Right ventricle myocardium superior (tissue), 1 donor: ENCODE results near the gene ACTRT2. TPM values are rescaled to one million over a fixed set of nuclear protein-coding genes. Genes with fewer than 3 reads are reported as not detected.

Experiments used
- ATAC-seq: fragments of 200-7000 bp; cut with Tn5 transposase; one replicate; pipeline ENCODE4 v1.9.1; 2020; ENCODE audit warnings: mild to moderate bottlenecking; ENCODE audit not compliant: poor library complexity
- DNase-seq: peaks from one replicate; pipeline ENCODE4 v3.0.0-alpha.2; 2020
- intact Hi-C: fragments of 100-400 bp; cut with DNase I; formaldehyde crosslinking; loops from one replicate; pipeline ENCODE4 v1.11.2; 2022
- total RNA-seq: library from RNA; stranded (reverse); fragmentation: NEBNext Ultra II Directional; extraction: Animal tissue kit (Norgen Biotek cat#: 25700); gene quantifications from one replicate; pipeline ENCODE4 v1.2.1, GENCODE V29; 2021
- donor health status: DM: no; HTN: yes; CAD: no; lungs with severe emphysema.

ACTRT2 gene
- total RNA-seq, 1 donor from 2014 or later, result not detected

GRCh38 chr1:3060601-3061551 is 39.6 kb downstream of the ACTRT2 start:
- ATAC-seq (no peak), DNase-seq (peak; percentile 24)
- intact Hi-C loops, result loop anchor here (10.0 kb wide), 1 partner anchor 224 kb away; no protein-coding TSS in a partner anchor

- DNase-seq (peak; percentile 22), ATAC-seq (no peak)
- intact Hi-C loops, result loop anchor here (10.0 kb wide), 1 partner anchor 223 kb away; no protein-coding TSS in a partner anchor
Observed at GRCh38 chr1:3061566-3061965, 40.3 kb downstream of the ACTRT2 start.

- no peak for DNase-seq
- intact Hi-C loops, result loop anchor here (10.0 kb wide), 1 partner anchor 223 kb away; no protein-coding TSS in a partner anchor
- ATAC-seq, result no peak
Observed at GRCh38 chr1:3061981-3062615, 40.8 kb downstream of the ACTRT2 start.

GRCh38 chr1:3062616-3063378 is 41.5 kb downstream of the ACTRT2 start:
- intact Hi-C loops, result loop anchor here (10.0 kb wide), 1 partner anchor 222 kb away; no protein-coding TSS in a partner anchor
- ATAC-seq, result no peak
- peak; percentile 33 for DNase-seq

GRCh38 chr1:3063379-3064295 is 42.4 kb downstream of the ACTRT2 start:
- ATAC-seq (no peak), DNase-seq (peak; percentile 38)
- intact Hi-C loops, result loop anchor here (10.0 kb wide), 1 partner anchor 221 kb away; no protein-coding TSS in a partner anchor

GRCh38 chr1:3064296-3064850 is 43.1 kb downstream of the ACTRT2 start:
- DNase-seq, result no peak
- no peak for ATAC-seq
- intact Hi-C loops, result loop anchor here (10.0 kb wide), 1 partner anchor 220 kb away; no protein-coding TSS in a partner anchor

- DNase-seq (no peak), ATAC-seq (no peak)
- intact Hi-C loops, result loop anchor here (10.0 kb wide), 1 partner anchor 220 kb away; no protein-coding TSS in a partner anchor
Observed at GRCh38 chr1:3064901-3065300, 43.6 kb downstream of the ACTRT2 start.

- ATAC-seq, result no peak
- intact Hi-C loops, result loop anchor here (10.0 kb wide), 1 partner anchor 219 kb away; no protein-coding TSS in a partner anchor
- DNase-seq, result peak; percentile 25
Observed at GRCh38 chr1:3065396-3065795, 44.1 kb downstream of the ACTRT2 start.

- intact Hi-C loops, result loop anchor here (2.0 to 10.0 kb wide), 2 partner anchors 219 to 345 kb away; no protein-coding TSS in a partner anchor
Observed at GRCh38 chr1:3065797-3066196, 44.5 kb downstream of the ACTRT2 start.

GRCh38 chr1:3066250-3066711 is 45.0 kb downstream of the ACTRT2 start:
- intact Hi-C loops, result loop anchor here (2.0 to 10.0 kb wide), 2 partner anchors 219 to 345 kb away; no protein-coding TSS in a partner anchor
- peak; percentile 79 for DNase-seq
- ATAC-seq, result peak; percentile 71

More at GRCh38 chr1:3065797-3066196, 44.5 kb downstream of the ACTRT2 start:
- peak; percentile 39 for DNase-seq
- no peak for ATAC-seq

GRCh38 chr1:3066826-3067225 is 45.6 kb downstream of the ACTRT2 start:
- peak; percentile 2 for ATAC-seq
- intact Hi-C loops, result loop anchor here (2.0 to 10.0 kb wide), 2 partner anchors 218 to 344 kb away; no protein-coding TSS in a partner anchor

GRCh38 chr1:3067301-3067670 is 46.0 kb downstream of the ACTRT2 start:
- intact Hi-C loops, result loop anchor here (2.0 to 10.0 kb wide), 2 partner anchors 218 to 344 kb away; no protein-coding TSS in a partner anchor
- DNase-seq (peak; percentile 43), ATAC-seq (no peak)

More at GRCh38 chr1:3066826-3067225, 45.6 kb downstream of the ACTRT2 start:
- DNase-seq, result peak; percentile 35

GRCh38 chr1:3067671-3068563 is 46.6 kb downstream of the ACTRT2 start:
- ATAC-seq, result peak; percentile 0
- intact Hi-C loops, result loop anchor here (2.0 to 10.0 kb wide), 2 partner anchors 217 to 343 kb away; no protein-coding TSS in a partner anchor
- DNase-seq, result peak; percentile 39

GRCh38 chr1:3068564-3069431 is 47.5 kb downstream of the ACTRT2 start, which contains the start of gene PRDM16:
Gene PRDM16, plus strand, starts transcription at chr1:3069203. Its CDS starts 57 bp downstream, at chr1:3069260.
- ATAC-seq (peak; percentile 17), DNase-seq (peak; percentile 65)
- intact Hi-C loops, result loop anchor here (10.0 kb wide), 1 partner anchor 216 kb away; no protein-coding TSS in a partner anchor
